GM03348 (cell line): Measurements from ENCODE around the gene SRF.

Experiments
- DNase-seq: peaks from one replicate; pipeline ENCODE4 v3.0.0; 2012; ENCODE audit warnings: low spot score

Gene SRF

GRCh38 chr6:43147691-43148477 lies 23.2 kb upstream of the SRF start:
- no peak for DNase-seq

- peak; percentile 41 for DNase-seq
Observed at GRCh38 chr6:43149265-43149664, 21.8 kb upstream of the SRF start.

- DNase-seq = no peak
Observed at GRCh38 chr6:43150051-43150751, 20.9 kb upstream of the SRF start.

- no peak for DNase-seq
Observed at GRCh38 chr6:43159599-43159998, 11.5 kb upstream of the SRF start.

GRCh38 chr6:43163899-43164298 lies 7.2 kb upstream of the SRF start:
- DNase-seq = no peak

GRCh38 chr6:43170417-43170930 lies 595 bp upstream of the SRF start:
- DNase-seq = peak; percentile 92

DNA sequence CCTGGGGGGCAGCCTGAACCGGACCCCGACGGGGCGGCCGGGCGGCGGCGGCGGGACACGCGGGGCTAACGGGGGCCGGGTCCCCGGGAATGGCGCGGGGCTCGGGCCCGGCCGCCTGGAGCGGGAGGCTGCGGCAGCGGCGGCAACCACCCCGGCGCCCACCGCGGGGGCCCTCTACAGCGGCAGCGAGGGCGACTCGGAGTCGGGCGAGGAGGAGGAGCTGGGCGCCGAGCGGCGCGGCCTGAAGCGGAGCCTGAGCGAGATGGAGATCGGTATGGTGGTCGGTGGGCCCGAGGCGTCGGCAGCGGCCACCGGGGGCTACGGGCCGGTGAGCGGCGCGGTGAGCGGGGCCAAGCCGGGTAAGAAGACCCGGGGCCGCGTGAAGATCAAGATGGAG lies 636 bp downstream of the SRF start:
- peak; percentile 31 for DNase-seq

DNA sequence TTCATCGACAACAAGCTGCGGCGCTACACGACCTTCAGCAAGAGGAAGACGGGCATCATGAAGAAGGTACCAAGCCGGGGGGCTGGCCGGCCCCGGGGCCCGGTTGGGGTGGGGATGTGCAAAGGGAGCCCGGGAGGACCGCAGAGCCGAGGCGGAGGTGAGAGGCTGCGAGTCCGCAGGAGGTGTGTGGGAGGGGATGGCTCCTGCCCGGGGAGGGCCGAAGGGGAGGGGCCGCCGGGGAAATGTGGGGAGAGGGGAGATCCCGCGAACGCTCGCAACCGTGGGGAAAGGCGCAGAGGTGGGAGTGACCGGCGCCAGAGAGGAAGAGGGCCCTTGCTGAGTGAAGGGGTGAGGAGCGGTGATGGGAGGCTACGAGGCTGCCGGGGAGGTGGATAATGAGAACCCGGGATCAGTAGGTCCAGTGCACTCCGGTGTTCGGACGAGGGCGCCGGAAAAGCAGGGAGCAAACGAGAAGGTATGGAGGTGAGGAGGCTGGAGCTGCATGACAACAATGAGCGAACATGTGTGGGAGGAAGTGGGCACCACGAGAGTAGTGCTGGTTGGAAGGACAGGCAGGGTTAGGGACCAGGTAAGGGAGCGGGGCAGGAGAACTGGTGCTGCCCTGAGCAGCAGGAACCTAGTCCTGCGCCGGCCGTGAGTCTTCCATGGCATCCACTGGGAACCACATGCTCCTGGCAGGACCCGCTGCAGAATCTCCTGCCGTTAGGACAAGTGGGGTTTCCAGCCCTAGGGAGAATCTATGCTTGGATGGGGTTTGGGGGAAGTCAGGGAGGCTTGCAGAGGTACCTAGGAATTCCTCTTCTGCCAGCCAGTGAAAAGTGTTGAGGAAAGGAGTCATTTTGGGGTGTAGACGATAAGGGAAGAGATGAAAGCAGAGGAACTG lies 1.3 kb downstream of the SRF start:
- peak; percentile 68 for DNase-seq

GRCh38 chr6:43173591-43174262 lies 2.7 kb downstream of the SRF start:
- DNase-seq = no peak

DNA sequence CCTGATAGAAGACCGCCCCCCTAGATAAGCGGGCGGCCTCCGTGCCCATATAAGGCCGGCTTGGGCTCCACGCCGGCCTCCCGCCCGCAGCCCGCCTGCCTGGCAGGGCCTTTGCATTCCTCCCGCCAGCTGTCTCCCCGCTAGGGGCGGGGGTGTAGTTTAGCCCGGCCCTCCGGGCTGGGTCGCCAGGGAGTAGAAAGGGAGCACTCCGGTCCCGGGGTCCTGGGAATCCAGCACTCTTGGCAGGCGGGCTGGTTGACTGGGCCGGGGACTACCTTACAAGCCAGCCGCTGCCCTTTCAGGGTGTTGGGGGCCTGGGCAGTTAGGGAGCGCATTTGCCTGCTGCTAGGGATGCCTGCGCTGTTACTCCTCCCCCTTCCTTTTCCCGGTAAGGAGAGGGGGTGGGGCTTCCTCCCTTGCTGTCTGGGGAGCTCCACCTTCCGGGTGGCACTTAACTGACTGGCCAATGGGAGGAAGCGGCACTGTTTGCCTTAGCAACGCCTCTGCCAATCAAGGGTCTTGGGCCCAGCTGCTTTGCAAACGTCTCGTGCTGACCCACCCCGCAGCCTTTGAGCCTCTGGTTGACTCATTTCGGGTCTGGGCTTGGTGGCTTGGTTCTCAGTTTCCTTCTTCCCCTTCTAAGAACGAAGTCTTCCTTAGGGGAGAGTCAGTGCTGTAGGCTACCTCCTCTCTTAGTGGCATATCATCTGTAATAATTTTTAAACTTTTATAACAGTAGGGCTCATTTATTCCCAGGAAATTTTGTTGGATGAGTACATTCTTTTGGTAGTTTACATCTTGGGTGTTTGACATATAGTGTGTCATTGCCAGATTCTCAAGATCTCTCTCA lies 3.4 kb downstream of the SRF start:
- DNase-seq = peak; percentile 100

DNA sequence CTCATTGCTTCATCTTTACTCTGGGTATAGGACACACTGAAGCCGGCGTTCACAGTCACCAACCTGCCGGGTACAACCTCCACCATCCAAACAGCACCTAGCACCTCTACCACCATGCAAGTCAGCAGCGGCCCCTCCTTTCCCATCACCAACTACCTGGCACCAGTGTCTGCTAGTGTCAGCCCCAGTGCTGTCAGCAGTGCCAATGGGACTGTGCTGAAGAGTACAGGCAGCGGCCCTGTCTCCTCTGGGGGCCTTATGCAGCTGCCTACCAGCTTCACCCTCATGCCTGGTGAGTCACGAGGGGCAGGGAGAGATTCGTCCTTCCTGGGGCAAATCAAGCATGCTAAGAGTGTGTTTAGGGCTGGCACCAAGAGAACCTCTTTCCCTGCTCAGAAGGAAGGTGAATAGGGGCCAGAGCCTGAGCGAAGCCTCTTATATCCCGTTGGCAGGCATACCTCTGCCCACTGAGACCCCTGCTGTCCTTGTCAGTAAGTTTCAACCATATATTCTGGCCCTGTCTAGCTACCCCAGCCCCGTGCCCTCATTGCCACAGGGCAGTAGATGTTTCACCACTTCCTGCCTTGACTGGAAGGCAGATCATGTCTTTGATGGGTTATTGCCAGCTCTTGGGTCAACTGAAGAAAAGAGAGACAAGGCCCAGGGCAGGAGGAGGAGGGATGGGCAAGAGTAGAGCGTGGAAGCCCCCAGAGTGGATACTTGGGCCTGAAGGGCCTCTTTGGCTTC lies 4.8 kb downstream of the SRF start:
- no peak for DNase-seq

DNA sequence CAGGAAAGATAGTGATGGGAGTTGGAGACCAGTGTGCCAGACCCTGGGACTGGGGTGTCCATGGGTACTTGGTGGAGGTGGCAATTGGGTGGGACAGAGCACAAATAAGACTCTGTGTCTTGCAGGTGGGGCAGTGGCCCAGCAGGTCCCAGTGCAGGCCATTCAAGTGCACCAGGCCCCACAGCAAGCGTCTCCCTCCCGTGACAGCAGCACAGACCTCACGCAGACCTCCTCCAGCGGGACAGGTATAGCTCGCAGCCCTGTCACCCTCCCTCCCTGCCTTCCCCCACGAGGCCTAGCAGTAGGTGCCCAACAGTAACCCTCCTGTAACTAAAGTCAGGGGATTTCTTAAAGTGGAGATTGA lies 5.3 kb downstream of the SRF start:
- no peak for DNase-seq

- no peak for DNase-seq
Observed at GRCh38 chr6:43178150-43178549, 7.1 kb downstream of the SRF start.

- no peak for DNase-seq
Observed at GRCh38 chr6:43178951-43179830, 8.1 kb downstream of the SRF start.

DNA sequence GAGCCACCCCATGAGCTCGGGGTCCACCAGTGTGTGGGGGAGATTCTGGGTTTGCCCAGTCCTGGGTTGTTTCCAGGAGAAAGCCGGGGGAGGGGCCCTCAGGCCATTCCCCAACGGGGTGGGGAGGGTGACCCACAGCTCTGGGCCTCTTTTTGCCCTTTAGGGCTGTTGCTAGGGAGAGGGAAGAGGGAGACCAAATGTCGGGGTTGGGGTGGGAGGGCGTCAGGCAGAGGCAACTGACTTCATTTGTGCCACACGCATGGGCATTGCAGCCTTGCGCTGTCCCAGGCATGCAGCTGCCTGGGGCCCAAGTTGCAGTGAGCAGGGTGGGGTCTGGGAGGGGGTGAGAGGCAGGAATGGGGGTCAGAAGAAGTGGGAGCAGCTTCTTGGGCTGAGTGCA lies 9.0 kb downstream of the SRF start:
- DNase-seq = no peak

DNA sequence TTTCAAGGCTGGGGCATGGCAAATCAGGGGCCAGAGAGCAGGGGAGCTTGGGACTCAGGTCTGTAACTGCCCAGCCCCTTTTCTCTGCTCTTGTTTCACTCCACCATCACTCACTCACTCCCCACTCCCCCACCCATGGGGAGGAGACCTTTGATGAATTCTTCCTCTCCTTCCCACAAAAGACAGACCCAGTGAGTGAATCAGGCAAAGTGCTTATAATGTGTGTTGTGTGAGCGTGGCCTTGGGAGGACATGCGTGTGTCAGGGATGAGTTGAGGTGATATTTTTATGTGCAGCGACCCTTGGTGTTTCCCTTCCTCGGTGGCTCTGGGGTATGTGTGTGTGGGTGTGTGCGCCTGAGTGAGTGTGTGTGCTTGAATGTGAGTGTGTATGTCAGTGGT lies 9.9 kb downstream of the SRF start:
- no peak for DNase-seq

- no peak for DNase-seq
Observed at GRCh38 chr6:43181621-43181941, 10.5 kb downstream of the SRF start.

GRCh38 chr6:43181942-43182860 lies 11.1 kb downstream of the SRF start, which contains the start of gene CUL9:
TSS of gene CUL9 (plus strand) at chr6:43182196. CDS start at chr6:43184311, 2,115 bp downstream.
- DNase-seq = peak; percentile 93
